Vagina (tissue), 2 donors: Measurements from ENCODE around the gene ATG4A.

Experiments used
- CTCF ChIP-seq, 3 experiments: fragments of 450-650 bp in 2 of 3; fragments of 200-600 bp in 1 of 3; sonication (generic) in 1 of 3; IDR thresholded peaks; one replicate each; pipeline ENCODE4 v1.5.1; 2017 to 2019; ENCODE audit warnings: antibody characterized with exemption in 3 of 3, mild to moderate bottlenecking in 2 of 3, moderate library complexity in 2 of 3
- POLR2A ChIP-seq, 2 donors: fragments of 450-650 bp; IDR thresholded peaks; one replicate each; pipeline ENCODE4 v1.6.1; 2017; ENCODE audit warnings: antibody characterized with exemption in 2 of 2, mild to moderate bottlenecking in 2 of 2, moderate library complexity in 2 of 2

- TF ChIP-seq POLR2A (IDR thresholded peaks at IDR 0.05) = no peak
- no peak for TF ChIP-seq CTCF (IDR thresholded peaks at IDR 0.05)
These were observed 67.6 kb downstream of the ATG4A start for GRCh38 chrX:108159028-108159670.
